HUES64 (cell line): ENCODE data around the gene RPS6KB1. TPM values are rescaled to one million over a fixed set of nuclear protein-coding genes. Genes with fewer than 3 reads are reported as not detected.
"Not testable (repeated sequence)": the region's sequence is repeated elsewhere in the genome, so short reads cannot be mapped to it uniquely, and the experiment has no call there.

Experiments
- H3K27ac ChIP-seq: 2 replicates; pipeline ENCODE4 v1.7.0; 2013; ENCODE audit warnings: low read depth, low read length, inconsistent platforms
- H3K27me3 ChIP-seq: 2 replicates; pipeline ENCODE4 v1.6.1; 2013; ENCODE audit warnings: mild to moderate bottlenecking, low read length; ENCODE audit not compliant: insufficient read depth
- H3K36me3 ChIP-seq: 2 replicates; pipeline ENCODE4 v1.6.1; 2013; ENCODE audit warnings: mild to moderate bottlenecking, low read length; ENCODE audit not compliant: insufficient read depth
- H3K4me1 ChIP-seq: 2 replicates; pipeline ENCODE4 v1.6.1; 2013; ENCODE audit warnings: mild to moderate bottlenecking, low read length, moderate library complexity; ENCODE audit not compliant: insufficient read depth
- H3K4me3 ChIP-seq: 2 replicates; pipeline ENCODE4 v1.5.1; 2013; ENCODE audit warnings: mild to moderate bottlenecking, low read length, moderate library complexity
- H3K9ac ChIP-seq: 2 replicates; pipeline ENCODE4 v1.6.1; 2013; ENCODE audit warnings: mild to moderate bottlenecking, low read depth, low read length
- H3K9me3 ChIP-seq: 2 replicates; pipeline ENCODE4 v1.6.1; 2013; ENCODE audit warnings: low read depth, low read length; ENCODE audit not compliant: insufficient read depth
- WGBS: fragments of 150-250, 120-280 bp; methylation state at CpG from one replicate; pipeline ENCODE4 v1.1.7; 2013; ENCODE audit warnings: missing lambda C conversion rate; 5-methylcytosine and 5-hydroxymethylcytosine counted together
- polyA plus RNA-seq, 2 experiments: library from polyadenylated mRNA; stranded (reverse); fragments of 50-300 nt; gene quantifications; one replicate each; pipeline ENCODE4 v1.2.3, GENCODE V29; 2013

RPS6KB1 gene
- 13.2 TPM for polyA plus RNA-seq (2013, experiment 1 of 2)
- 14.6 TPM for polyA plus RNA-seq (2013, experiment 2 of 2)

DNA sequence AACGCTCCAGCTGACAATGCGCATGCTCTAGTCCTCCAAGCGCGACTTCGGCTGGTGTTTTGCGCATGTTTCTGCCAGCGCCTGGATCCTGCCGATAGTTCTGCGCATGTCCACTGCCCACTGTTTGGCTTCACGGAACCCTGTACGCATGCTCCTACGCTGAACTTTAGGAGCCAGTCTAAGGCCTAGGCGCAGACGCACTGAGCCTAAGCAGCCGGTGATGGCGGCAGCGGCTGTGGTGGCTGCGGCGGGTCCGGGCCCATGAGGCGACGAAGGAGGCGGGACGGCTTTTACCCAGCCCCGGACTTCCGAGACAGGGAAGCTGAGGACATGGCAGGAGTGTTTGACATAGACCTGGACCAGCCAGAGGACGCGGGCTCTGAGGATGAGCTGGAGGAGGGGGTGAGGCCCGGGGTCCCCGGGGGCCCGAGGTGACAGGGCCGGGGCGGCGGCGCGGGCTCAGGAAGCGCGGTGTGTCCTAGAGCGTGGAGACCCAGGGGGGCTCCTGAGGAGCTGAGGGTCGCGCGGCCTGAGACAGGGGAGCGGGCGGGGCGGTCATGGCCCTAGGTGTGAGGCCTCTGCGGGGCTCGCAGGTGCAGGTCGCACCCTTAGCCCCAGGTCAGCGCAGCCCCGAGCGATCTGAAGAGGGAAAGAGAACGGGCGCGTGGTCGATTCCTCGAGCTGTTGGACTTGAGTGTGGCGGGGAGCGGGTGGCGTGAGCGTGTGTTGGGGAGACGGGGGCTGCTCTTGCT is at the start of gene RPS6KB1, which contains the start of gene TUBD1:
Gene RPS6KB1, plus strand, starts transcription at position 198 of the 752 bp plus-strand sequence. Its CDS starts 64 bp downstream, at position 262.
Gene TUBD1, minus strand, starts transcription at position 20 of the 752 bp plus-strand sequence. CDS start 1,941 bp downstream, outside the sequence.
- Histone ChIP-seq H3K27ac (no peak within 1 kb of the TSS), H3K4me3 (peak within 1 kb of the TSS; percentile 90), H3K9me3 (no peaks in the 10 kb centered on the region), H3K9ac (peak within 1 kb of the TSS; percentile 75), H3K36me3 (peaks cover 12% of the 10 kb centered on the region), H3K4me1 (peaks cover 10% of the 10 kb centered on the region; the same call in 1 of the 2 replicates), H3K27me3 (no peaks in the 10 kb centered on the region)
- WGBS, result 1% methylated on average over 61 of the region's 61 CpGs

DNA sequence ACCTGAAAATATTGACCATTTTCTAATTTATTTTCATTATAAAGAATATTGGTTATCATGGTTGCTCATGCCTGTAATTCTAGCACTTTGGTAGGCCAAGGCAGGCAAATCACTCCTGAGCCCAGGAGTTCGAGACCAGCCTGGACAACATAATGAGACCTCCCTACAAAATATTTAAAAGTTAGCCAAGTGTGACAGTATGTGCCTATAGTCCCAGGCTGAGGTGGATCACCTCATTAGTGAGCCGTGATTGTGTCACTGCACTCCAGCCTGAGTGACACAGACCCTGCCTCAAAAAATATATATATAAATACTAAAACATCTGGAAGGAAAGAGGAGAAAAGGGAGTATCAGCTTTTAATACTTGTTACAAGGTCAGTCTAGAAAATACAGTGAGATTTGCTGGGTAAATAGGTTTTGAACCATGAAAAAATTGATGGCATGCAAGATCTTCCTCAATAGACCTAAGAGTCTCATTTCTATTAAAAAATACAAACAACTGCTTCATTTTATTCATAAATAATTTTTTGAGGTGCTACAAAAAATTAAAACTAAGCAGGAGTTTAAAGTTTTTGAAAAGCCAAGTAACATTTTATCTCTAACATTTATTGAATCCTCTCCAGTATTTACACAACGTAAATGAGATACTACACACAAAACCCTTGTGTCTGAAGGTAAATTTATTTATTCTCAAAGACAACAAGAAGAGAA is 47.9 kb upstream of the RPS6KB1 start:
- WGBS, result 94% methylated on average over 3 of the region's 3 CpGs
- Histone ChIP-seq H3K27me3 (no peaks in the 10 kb centered on the region), H3K4me1 (peaks cover 33% of the 10 kb centered on the region), H3K27ac (no peak overlapping the region), H3K9me3 (no peaks in the 10 kb centered on the region), H3K36me3 (peaks cover 22% of the 10 kb centered on the region), H3K9ac (no peak overlapping the region), H3K4me3 (no peak overlapping the region)

DNA sequence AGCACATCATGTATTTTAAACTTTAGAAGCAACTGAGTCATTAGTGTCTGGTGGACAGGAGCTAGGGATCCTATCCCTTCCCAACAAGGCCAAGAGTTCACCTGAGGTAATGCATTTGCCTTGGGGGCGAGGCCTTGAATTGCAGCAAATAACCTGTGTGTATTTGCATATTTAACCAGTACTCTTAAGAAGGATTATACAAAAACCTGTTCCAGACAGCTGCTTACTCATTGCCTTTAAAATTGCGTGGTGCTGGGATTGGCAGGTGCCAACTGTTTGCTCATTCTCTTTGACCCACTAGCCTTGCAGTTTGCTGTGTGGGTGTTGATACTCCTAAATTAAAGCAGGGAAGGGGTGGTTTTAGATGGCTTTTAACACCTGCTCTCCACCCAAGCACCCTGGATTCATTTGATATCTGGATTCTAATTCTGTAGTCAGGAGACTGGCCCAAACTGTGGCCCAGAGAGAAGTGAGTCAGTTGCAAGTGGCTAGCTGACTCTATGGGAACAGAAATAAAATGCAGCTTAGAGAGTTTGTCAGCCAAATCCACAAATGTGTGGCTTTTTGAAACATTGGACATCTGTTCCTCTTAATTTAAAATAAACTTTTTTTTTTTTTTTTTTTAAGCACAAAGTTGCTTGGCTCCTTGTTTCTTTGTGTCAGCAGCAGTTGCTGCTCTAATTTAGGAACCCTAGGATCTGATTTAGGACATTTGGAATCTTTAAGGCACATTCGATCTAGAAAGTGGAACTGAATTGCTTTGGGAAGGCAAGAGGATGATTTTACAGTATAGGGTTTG is 47.1 kb upstream of the RPS6KB1 start:
- peaks cover 29% of the 10 kb centered on the region for H3K4me1 ChIP-seq
- H3K36me3 ChIP-seq, result peaks cover 14% of the 10 kb centered on the region
- peak overlapping the region; percentile 59 for H3K27ac ChIP-seq
- no peaks in the 10 kb centered on the region for H3K9me3 ChIP-seq
- WGBS, result 74% methylated on average over 3 of the region's 3 CpGs
- no peak overlapping the region for H3K4me3 ChIP-seq
- H3K9ac ChIP-seq, result no peak overlapping the region
- no peaks in the 10 kb centered on the region for H3K27me3 ChIP-seq

DNA sequence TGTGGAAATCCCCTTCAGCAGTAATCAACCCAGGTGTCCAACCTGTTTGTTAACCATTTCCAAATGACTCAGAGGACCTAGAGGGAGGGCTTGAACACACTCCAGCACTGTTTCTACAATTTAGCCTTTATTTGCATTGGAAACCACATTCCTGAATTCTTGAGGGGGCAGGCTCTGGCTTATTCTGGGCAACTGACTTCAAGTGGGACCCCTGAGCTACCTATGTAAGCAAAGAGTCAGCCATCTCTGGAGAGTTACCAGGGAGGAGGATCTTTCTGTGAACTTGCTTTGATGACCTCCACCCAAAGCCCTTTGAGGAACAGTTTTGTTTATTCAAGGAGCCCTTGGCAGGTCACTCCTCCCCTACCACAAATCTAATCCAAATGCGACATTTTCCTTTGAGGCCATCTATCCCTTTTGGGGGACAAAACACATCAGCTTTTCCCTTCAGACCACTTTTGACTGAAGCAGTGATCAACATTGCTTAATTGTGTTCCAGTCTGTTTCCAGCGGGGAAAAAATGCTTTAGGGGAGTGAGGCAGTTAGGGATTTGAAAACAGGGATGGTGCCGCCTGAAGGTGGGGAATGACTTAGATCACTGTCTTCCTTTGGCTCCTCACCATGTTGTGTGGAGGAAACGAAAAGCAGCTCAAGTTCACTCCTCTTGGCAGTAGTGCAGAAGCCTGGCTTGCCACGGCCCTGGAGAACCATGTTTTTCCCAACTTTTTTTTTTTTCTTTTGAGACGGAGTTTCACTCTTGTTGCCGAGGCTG is 46.3 kb upstream of the RPS6KB1 start:
- Histone ChIP-seq H3K36me3 (peaks cover 7% of the 10 kb centered on the region), H3K9ac (peak overlapping the region; percentile 15; the same call in 1 of the 2 replicates), H3K9me3 (no peaks in the 10 kb centered on the region), H3K4me1 (peaks cover 27% of the 10 kb centered on the region), H3K27ac (peak overlapping the region; percentile 59), H3K27me3 (no peaks in the 10 kb centered on the region), H3K4me3 (no peak overlapping the region)
- 68% methylated on average over 7 of the region's 7 CpGs for WGBS

DNA sequence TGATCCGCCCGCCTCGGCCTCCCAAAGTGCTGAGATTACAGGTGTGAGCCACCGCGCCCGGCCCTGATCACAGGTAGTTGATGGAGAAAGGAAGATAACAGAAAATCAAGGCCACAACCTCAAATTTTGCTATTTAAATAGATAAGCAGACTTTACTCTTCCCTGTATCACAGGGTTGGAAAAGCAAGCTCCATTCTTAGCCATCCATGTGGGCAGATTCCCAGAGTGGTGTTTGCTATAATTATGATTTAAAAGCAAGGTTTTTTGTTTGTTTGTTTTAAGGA is 44.6 kb upstream of the RPS6KB1 start:
- Histone ChIP-seq H3K9ac (no peak overlapping the region), H3K4me1 (peaks cover 33% of the 10 kb centered on the region), H3K4me3 (no peak overlapping the region), H3K36me3 (no peaks in the 10 kb centered on the region), H3K9me3 (no peaks in the 10 kb centered on the region), H3K27me3 (no peaks in the 10 kb centered on the region), H3K27ac (no peak overlapping the region)
- WGBS, result 87% methylated on average over 4 of the region's 6 CpGs

DNA sequence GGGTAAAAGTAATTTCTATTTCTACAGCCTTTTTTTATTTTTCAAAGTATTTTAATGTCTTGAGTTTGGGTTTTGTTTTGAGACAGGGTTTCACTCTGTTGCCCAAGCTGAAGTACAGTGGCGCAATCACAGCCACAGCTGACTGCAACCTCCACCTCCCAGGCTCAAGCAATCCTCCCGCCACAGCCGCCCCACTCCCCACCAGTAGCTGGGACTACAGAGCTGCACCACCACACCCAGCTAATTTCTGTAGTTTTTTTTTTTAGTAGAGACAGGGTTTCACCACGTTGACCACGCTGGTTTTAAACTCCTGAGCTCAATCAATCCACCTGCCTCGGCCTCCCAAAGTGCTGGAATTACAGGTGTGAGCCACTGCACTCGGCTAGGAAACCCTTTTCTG is 44.1 kb upstream of the RPS6KB1 start:
- Histone ChIP-seq H3K4me1 (peaks cover 34% of the 10 kb centered on the region), H3K4me3 (no peak overlapping the region), H3K27me3 (no peaks in the 10 kb centered on the region), H3K9me3 (no peaks in the 10 kb centered on the region), H3K36me3 (no peaks in the 10 kb centered on the region), H3K27ac (no peak overlapping the region), H3K9ac (no peak overlapping the region)
- WGBS, result 86% methylated on average over 7 of the region's 7 CpGs

DNA sequence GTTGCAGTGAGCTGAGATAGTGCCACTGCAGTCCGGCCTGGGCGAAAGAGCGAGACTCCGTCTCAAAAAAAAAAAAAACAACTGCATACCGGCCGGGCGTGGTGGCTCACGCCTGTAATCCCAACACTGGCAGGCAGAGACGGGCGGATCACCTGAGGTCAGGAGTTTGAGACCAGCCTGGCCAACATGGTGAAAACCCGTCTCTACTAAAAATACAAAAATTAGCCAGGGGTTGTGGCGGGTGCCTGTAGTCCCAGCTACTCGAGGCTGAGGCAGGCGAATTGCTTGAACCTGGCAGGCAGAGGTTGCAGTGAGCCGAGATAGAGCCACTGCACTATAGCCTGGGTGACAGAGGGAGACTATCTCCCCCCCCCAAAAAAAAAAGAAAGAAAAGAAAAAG is 42.6 kb upstream of the RPS6KB1 start:
- not testable (repeated sequence) for H3K27ac ChIP-seq, H3K27me3 ChIP-seq, H3K9ac ChIP-seq, H3K4me3 ChIP-seq, H3K9me3 ChIP-seq, H3K36me3 ChIP-seq
- H3K4me1 ChIP-seq, result peaks cover 27% of the 10 kb centered on the region
- WGBS, result 92% methylated on average over 15 of the region's 15 CpGs

DNA sequence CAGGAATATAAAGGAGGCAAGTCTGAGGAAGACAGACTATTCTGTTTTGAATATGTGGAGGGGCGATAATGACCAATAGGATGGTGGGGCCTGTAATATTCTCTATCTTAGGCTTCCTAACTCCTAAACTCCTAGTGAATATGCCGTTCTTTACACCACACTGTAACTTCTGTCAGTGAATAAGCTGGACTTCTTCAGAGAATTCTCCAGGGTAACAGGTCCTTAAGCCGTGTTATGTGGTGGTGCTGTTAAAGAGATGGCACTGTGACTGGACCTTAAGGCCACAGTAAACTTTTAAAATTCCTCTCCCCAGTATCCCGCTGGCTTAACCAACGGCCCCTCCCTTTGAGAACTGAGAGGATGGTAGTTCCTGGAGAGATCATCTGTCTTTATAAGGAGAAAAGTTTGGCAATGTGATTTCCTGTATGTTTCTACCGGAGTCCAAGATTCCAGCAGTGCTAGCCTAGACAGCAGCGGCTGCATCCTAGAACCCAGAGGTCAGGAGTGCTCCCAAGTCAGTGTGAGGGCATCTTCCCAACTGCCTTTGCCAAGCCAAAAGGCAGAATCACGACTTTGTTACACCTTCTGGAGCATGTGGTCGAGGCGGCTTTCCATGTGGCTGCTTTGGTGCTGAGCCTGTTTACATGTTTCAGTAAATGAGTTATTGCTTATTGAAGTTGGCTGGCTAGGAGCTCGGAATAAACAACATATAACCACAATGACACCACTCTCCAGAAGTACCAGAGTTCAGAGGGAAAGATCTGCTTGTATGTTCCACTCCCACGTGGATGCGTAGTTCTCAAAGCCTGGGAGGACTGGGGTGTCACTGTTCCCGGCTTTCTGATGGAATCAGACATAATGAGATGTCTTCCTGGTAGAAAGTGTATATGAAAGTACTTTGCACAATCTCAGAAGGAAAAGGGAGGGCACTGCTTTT is 41.2 kb upstream of the RPS6KB1 start:
- Histone ChIP-seq H3K27ac (no peak overlapping the region), H3K4me1 (peaks cover 13% of the 10 kb centered on the region), H3K36me3 (no peaks in the 10 kb centered on the region), H3K9me3 (no peaks in the 10 kb centered on the region), H3K27me3 (no peaks in the 10 kb centered on the region), H3K4me3 (no peak overlapping the region), H3K9ac (no peak overlapping the region)
- 94% methylated on average over 12 of the region's 14 CpGs for whole genome bisulfite sequencing

DNA sequence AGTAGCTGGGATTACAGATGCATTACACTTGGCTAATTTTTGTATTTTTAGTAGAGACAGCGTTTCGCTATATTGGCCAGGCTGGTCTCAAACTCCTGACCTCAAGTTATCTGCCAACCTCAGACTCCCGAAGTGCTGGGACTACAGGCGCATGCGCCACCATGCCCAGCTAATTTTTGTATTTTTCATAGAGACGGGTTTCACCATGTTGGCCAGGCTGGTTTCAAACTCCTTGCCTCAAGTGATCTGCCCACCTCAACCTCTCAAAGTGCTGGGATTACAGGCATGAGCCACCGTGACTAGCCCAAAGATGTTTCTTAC is 40.1 kb upstream of the RPS6KB1 start:
- Histone ChIP-seq H3K27ac (peak overlapping the region; percentile 54), H3K4me1 (peaks cover 19% of the 10 kb centered on the region)
- H3K27me3 ChIP-seq, H3K9me3 ChIP-seq, H3K4me3 ChIP-seq, H3K9ac ChIP-seq, H3K36me3 ChIP-seq: not testable (repeated sequence)
- 97% methylated on average over 7 of the region's 7 CpGs for WGBS
